Epithelial cell of esophagus (primary cell): ENCODE data around the gene PCDHB8.
A peak's percentile ranks its signal among the peaks of the same experiment; 100 is the strongest.
"Not testable (repeated sequence)": the region's sequence is repeated elsewhere in the genome, so short reads cannot be mapped to it uniquely, and the experiment has no call there.

Experiments
- DNase-seq: peaks from one replicate; pipeline ENCODE4 v3.0.0; 2010; ENCODE audit warnings: low read depth
- H3K4me3 ChIP-seq: 2 replicates; pipeline ENCODE4 v1.5.1; 2011; ENCODE audit warnings: mild to moderate bottlenecking, low read length, control low read depth
- TF ChIP-seq, protein P1 (sequence below): IDR thresholded peaks from 2 replicates; pipeline ENCODE4 v1.5.1; 2011; ENCODE audit warnings: low read depth, mild to moderate bottlenecking, low read length, control low read depth, inconsistent platforms; ENCODE audit not compliant: insufficient read depth; ENCODE audit errors: missing control alignments

The PCDHB8 gene

DNA sequence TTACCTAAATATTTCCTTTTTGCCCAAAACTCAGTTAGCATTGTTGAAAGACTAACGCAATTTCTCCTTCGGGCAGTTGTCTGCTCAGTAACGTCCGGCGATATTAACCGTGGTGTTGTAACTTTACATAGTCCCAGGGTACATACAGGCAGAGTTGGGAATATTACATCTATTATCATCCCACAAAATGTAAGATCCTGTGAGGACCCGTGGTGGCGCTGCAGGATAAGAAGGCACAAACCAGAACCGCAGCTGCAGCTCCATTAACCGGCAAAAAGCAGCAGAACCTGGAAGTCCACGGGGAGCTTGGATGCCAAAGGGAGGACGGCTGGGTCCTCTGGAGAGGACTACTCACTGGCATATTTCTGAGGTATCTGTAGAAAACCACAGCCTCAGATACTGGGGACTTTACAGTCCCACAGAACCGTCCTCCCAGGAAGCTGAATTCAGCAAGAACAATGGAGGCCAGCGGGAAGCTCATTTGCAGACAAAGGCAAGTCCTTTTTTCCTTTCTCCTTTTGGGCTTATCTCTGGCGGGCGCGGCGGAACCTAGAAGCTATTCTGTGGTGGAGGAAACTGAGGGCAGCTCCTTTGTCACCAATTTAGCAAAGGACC is at the start of gene PCDHB8:
TSS of gene PCDHB8 (plus strand) at position 214 of the 615 bp plus-strand sequence. CDS start at position 459, 245 bp downstream.
- DNase-seq, H3K4me3 ChIP-seq: not testable (repeated sequence)

DNA sequence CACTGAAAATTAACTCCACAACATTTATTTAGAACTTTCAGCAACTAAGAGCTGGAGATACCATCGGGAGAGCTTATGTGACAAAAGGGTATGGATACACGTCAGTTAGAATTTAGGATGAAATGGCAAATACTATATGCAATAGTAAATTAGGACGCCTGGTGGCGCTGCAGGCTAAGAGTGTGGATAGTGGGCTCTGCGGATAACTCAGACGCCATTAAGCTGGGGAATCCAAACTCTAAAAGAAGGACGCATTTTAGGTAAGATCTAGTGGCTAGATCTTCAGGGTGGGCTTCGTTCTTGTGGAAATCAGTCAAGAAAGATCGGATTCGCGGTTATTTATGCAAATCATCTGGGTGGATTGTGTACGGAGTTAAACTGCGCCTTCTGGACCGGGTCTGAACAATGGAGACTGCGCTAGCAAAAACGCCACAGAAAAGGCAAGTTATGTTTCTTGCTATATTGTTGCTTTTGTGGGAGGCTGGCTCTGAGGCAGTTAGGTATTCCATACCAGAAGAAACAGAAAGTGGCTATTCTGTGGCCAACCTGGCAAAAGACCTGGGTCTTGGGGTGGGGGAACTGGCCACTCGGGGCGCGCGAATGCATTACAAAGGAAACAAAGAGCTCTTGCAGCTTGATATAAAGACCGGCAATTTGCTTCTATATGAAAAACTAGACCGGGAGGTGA is 42.4 kb upstream of the PCDHB8 start, which contains the start of gene PCDHB5:
TSS of gene PCDHB5 (plus strand) at position 177 of the 688 bp plus-strand sequence. CDS start at position 406, 229 bp downstream.
- TF ChIP-seq, protein P1, sequence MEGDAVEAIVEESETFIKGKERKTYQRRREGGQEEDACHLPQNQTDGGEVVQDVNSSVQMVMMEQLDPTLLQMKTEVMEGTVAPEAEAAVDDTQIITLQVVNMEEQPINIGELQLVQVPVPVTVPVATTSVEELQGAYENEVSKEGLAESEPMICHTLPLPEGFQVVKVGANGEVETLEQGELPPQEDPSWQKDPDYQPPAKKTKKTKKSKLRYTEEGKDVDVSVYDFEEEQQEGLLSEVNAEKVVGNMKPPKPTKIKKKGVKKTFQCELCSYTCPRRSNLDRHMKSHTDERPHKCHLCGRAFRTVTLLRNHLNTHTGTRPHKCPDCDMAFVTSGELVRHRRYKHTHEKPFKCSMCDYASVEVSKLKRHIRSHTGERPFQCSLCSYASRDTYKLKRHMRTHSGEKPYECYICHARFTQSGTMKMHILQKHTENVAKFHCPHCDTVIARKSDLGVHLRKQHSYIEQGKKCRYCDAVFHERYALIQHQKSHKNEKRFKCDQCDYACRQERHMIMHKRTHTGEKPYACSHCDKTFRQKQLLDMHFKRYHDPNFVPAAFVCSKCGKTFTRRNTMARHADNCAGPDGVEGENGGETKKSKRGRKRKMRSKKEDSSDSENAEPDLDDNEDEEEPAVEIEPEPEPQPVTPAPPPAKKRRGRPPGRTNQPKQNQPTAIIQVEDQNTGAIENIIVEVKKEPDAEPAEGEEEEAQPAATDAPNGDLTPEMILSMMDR = peak; percentile 36
- peak within 1 kb of the TSS; percentile 14 for H3K4me3 ChIP-seq
- peak; percentile 3 for DNase-seq

DNA sequence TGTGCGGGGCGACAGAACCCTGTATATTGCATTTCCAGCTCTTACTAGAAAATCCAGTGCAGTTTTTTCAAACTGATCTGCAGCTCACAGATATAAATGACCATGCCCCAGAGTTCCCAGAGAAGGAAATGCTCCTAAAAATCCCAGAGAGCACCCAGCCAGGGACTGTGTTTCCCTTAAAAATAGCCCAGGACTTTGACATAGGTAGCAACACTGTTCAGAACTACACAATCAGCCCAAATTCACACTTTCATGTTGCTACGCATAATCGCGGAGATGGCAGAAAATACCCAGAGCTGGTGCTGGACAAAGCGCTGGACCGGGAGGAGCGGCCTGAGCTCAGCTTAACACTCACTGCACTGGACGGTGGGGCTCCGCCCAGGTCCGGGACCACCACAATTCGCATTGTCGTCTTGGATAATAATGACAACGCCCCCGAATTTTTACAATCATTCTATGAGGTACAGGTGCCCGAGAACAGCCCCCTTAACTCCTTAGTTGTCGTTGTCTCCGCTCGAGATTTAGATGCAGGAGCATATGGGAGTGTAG is 41.8 kb upstream of the PCDHB8 start:
- H3K4me3 ChIP-seq = no peak overlapping the region
- DNase-seq = no peak
- TF ChIP-seq, protein P1 = no peak

DNA sequence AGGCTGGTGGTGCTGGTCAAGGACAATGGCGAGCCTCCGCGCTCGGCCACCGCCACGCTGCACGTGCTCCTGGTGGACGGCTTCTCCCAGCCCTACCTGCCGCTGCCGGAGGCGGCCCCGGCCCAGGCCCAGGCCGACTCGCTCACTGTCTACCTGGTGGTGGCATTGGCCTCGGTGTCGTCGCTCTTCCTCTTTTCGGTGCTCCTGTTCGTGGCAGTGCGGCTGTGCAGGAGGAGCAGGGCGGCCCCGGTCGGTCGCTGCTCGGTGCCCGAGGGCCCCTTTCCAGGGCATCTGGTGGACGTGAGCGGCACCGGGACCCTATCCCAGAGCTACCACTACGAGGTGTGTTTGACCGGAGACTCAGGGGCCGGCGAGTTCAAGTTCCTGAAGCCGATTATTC is 40.2 kb upstream of the PCDHB8 start:
- not testable (repeated sequence) for DNase-seq

DNA sequence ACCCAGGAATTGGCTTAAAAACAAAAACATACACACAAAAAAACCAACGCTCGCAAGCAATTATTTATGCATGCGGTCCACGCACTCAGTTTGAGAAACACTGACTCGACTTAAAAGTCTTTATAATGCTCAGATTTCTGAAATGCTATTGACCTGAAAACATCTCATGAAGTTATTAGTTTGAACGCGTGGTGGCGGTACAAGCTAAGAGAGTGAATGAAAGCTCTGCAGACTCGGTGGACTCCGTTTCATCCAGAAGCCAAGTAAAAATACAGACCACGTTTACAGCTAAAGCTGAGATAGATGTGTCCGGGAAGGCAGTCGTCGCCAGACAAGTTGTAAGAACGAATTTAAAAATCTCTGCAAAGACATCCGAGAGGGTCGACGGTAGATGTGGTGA is 27.8 kb upstream of the PCDHB8 start, which contains the start of gene PCDHB6:
TSS of gene PCDHB6 (plus strand) at position 246 of the 400 bp plus-strand sequence. CDS start 201 bp downstream, outside the sequence.
- peak; percentile 1 for DNase-seq
- no peak within 1 kb of the TSS for H3K4me3 ChIP-seq
- TF ChIP-seq, protein P1 = no peak

More for the DNA sequence above, 40.2 kb upstream of the PCDHB8 start:
- not testable (repeated sequence) for H3K4me3 ChIP-seq

DNA sequence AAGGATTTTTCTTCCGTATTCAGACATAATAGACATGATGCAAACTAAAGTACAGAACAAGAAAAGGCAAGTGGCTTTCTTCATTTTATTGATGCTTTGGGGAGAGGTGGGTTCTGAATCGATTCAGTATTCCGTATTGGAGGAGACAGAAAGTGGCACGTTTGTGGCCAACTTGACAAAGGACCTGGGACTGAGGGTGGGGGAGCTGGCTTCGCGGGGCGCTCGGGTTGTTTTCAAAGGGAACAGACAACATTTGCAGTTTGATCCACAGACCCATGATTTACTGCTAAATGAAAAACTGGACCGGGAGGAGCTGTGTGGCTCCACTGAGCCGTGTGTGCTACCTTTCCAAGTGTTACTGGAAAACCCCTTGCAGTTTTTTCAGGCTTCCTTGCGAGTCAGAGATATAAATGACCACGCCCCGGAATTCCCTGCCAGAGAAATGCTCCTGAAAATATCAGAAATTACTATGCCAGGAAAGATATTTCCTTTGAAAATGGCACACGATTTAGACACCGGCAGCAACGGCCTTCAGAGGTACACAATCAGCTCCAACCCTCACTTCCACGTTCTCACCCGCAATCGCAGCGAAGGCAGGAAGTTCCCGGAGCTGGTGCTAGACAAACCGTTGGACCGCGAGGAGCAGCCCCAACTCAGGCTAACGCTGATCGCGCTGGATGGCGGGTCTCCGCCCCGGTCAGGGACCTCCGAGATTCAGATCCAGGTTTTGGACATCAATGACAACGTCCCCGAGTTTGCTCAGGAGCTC is 27.2 kb upstream of the PCDHB8 start:
- no peak overlapping the region for H3K4me3 ChIP-seq
- TF ChIP-seq, protein P1 = no peak
- DNase-seq = no peak

DNA sequence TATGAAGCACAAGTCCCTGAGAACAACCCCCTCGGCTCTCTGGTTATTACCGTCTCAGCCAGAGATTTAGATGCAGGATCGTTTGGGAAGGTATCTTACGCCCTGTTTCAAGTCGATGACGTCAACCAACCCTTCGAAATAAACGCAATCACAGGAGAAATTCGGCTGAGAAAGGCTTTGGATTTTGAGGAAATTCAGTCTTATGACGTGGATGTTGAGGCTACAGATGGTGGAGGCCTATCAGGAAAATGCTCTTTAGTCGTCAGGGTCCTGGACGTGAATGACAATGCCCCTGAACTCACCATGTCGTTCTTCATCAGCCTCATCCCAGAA is 26.6 kb upstream of the PCDHB8 start:
- H3K4me3 ChIP-seq = no peak overlapping the region
- TF ChIP-seq, protein P1 = no peak
- DNase-seq = no peak

DNA sequence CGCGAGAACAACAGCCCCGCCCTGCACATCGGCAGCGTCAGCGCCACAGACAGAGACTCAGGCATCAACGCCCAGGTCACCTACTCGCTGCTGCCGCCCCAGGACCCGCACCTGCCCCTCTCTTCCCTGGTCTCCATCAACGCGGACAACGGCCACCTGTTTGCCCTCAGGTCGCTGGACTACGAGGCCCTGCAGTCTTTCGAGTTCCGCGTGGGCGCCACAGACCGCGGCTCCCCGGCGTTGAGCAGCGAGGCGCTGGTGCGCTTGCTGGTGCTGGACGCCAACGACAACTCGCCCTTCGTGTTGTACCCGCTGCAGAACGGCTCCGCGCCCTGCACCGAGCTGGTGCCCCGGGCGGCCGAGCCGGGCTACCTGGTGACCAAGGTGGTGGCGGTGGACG is 26.0 kb upstream of the PCDHB8 start:
- not testable (repeated sequence) for H3K4me3 ChIP-seq, DNase-seq

DNA sequence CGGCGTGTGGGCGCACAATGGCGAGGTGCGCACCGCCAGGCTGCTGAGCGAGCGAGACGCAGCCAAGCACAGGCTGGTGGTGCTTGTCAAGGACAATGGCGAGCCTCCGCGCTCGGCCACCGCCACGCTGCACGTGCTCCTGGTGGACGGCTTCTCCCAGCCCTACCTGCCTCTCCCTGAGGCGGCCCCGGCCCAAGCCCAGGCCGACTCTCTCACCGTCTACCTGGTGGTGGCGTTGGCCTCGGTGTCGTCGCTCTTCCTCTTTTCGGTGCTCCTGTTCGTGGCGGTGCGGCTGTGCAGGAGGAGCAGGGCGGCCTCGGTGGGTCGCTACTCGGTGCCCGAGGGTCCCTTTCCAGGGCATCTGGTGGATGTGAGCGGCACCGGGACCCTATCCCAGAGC is 25.5 kb upstream of the PCDHB8 start:
- DNase-seq, H3K4me3 ChIP-seq: not testable (repeated sequence)
